Putamen (tissue), 1 donor: ENCODE measurements around the gene PRR13.
"Not testable (repeated sequence)": the region's sequence is repeated elsewhere in the genome, so short reads cannot be mapped to it uniquely, and the experiment has no call there.

ENCODE experiments used
- DNase-seq: peaks from one replicate; pipeline ENCODE4 v3.0.0-alpha.2; 2016; ENCODE audit warnings: low spot score

PRR13 gene

GRCh38 chr12:53468282-53468681, 26.7 kb downstream of the PRR13 start:
- DNase-seq = no peak

- DNase-seq = no peak
Observed at GRCh38 chr12:53472056-53472582, 30.6 kb downstream of the PRR13 start.

DNA sequence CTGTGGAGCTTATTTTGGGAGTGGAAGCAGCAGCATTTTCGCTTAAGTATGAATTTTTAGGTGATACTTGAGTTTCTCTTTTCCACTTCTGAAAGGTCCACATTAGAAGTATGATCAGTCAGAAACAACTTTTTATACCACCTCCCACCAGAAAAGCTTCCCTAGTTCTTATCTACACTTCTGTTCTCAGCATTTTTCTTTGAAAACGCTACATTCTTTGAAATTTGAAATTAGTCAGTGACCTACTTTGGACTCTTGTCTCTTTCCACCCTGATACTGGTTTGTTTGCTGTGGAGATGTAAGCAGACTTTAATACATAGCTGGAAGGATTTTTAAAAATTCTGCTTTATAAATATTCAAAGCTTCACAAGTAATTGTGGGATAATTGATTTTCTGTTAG, 32.5 kb downstream of the PRR13 start:
- no peak for DNase-seq

GRCh38 chr12:53474819-53475218, 33.3 kb downstream of the PRR13 start:
- no peak for DNase-seq

GRCh38 chr12:53476769-53477209, 35.3 kb downstream of the PRR13 start:
- no peak for DNase-seq

- no peak for DNase-seq
Observed at GRCh38 chr12:53478865-53479264, 37.3 kb downstream of the PRR13 start.

DNA sequence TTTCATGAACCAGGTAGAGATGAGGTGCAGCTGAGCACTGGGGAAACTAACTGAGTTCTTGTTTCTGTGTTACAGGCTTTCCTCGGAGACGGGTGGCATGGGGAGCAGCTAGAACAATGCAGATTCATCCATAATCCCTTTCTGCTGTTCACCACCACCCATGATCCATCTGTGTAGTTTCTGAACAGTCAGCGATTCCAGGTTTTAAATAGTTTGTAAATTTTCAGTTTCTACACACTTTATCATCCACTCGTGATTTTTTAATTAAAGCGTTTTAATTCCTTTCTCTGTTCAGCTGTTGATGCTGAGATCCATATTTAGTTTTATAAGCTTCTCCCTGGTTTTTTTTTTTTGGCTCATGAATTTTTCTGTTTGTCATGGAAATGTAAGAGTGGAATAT, 37.8 kb downstream of the PRR13 start:
- no peak for DNase-seq

GRCh38 chr12:53480491-53481442, 39.2 kb downstream of the PRR13 start:
- no peak for DNase-seq

DNA sequence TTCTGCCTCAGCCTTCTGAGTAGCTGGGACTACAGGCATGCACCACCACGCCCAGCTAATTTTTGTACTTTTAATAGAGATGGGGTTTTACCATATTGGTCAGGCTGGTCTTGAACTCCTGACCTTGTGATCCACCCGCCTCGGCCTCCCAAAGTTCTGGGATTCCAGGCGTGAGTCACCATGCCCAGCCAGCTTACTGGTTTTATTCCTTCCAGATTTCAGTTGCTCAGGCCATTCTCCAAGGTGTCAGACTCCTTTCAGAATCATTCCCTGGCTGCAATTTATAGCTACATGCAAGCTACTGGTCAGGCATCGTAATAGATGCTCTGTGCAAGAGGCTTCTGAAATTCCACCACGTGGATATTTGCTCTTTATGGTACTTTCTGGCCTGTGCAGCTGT, 39.9 kb downstream of the PRR13 start:
- DNase-seq = not testable (repeated sequence)

- DNase-seq = no peak
Observed at GRCh38 chr12:53481939-53482586, 40.5 kb downstream of the PRR13 start.

GRCh38 chr12:53482626-53483168, 41.2 kb downstream of the PRR13 start:
- DNase-seq = no peak

- no peak for DNase-seq
Observed at GRCh38 chr12:53483225-53483978, 41.9 kb downstream of the PRR13 start.

GRCh38 chr12:53483979-53484377, 42.4 kb downstream of the PRR13 start:
- DNase-seq = no peak

DNA sequence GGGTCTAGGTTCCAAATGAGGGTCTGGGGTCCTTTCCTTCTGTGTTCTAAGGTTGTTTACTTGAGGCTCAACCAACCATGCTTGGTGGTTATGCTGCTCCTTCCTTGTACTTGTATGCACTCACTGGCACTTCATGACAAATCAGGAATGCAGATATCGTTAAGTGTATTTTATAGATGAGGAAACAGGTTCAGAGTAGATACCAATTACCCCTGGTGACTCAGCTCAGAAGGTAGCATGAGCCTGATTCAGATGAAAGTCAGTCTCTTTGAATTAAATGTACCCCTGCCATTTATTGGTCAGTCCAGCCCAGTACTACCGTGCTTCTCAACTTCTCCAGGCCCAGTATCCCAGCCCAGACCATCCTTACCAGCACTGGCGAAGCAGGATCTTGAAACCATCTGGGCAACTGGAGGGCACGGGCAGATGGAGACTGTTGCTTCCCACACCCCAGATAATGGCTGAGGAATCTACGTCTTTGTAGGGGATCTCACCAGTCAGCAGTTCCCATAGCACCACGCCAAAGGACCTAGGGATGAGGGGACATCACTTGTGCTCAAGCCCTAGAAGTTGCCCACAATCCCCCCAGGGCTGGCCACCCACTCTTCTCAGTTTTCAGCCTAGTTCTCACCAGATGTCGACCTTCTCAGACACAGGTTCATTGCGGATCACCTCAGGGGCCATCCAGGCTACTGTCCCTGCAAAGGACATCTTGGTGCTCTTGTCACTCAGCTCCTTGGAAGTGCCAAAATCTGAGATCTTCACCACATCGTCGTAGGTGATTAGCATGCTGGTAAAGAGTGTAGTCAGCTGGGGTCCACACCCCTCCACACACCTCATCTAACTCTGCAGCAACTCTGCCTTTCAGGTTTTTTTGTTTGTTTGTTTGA, 43.4 kb downstream of the PRR13 start:
- no peak for DNase-seq

DNA sequence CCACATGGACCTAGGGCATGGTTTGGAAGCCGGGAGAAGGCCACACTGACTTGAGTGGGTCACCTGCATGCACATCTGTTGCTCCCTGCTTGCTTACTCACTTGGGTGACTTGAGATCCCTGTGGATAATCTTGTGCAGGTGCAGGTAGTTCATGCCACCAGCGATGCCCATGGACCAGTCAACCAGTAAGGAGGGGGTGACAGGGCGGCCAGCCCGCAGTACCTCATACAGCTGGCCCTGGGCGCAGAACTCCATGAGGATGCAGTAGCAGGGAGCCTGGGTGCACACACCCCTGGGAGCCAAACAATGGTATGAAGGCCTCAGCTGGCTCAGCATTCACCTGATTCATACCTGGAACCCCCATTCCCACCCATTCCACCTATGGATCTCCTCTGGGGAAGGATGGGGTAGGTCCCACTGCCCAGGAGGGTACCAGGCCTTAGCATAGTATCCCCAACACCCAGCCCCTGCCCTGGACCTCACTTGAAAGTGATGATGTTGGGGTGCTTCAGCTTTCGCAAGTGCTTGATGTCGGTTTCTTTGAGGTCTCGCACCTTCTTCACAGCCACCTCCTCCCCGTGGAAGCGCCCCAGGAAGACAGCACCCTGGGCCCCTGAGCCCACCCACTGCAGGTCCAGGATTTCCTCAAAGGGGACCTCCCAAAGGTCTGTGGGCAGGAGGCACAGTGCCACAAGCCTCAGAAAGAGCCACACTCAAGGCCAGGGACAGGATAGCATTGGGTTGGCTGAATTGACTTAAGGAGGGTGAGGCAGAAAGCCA, 44.6 kb downstream of the PRR13 start:
- DNase-seq = no peak

DNA sequence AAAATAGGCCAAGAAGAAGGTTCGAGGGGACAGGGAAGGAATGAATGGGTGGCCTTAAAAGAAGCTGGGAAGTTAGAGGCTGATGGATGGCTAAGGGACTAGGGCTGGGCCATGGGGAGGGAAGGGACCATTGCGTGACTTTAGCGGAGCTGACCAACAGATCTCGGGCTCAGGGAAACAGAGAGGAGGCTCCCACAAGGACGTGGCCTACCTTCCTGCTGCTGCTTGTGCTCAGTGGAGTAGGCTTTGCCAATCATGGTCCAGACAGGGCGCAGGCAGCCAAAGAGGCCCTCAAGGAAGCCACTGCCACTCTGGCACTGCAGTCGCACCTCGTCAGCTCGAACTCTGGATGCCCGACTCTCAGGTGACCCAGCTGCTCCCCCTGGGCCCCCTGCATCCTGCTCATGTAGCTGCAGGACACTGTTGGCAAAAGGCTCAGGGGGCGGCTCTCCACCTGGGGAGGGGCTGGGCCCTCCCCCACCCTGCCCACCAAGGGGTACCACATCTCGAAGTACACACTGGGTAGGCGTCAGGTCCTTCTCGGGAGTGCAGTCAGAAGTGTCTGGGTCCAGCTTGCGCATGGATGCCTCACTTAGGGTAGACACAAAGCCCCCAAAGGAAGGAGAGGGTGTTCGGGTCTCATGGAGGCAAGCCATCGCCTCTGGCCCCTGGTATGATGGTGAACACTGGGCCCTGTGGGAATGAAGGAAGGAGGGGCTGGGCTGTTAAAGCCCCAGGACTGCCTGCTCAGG, 45.4 kb downstream of the PRR13 start:
- no peak for DNase-seq

DNA sequence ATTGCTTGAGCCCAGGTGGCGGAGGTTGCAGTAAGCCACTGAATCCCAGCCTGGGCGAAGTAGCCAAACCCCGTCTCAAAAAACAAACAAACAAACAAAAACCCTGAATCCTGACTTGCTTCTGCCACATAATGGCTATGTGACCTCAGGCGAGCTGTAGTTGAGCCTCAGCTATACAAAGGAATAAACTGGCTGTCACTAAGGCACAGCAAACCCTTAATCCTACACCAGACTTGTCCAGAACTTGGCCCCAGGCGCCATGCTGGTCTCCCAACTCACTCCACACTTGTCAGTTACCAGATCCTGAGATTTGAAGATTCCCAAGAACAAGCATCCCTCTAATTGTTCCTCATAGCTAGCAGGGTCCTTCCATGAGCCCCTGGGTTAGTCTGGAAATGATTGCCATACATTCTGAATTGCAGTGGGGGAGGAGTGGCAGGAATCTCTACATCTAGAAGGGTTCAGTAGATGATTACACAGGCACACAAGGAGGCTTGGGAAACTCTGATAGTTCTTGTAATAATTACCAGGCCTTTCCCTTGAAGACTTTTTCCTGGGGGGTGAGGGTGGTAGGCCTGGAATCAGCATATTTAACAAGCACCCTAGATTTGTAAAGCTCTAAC, 47.8 kb downstream of the PRR13 start:
- no peak for DNase-seq

- DNase-seq = no peak
Observed at GRCh38 chr12:53492188-53492587, 50.7 kb downstream of the PRR13 start.
